ENCODE measurements around the gene MACROD2.
A peak's percentile ranks its signal among the peaks of the same experiment; 100 is the strongest.

Gene MACROD2

GRCh38 chr20:14657266-14658005, 662.1 kb downstream of the MACROD2 start:
- no peak for DNase-seq (ENCODE audit: low read depth)

GRCh38 chr20:14664101-14664500, 668.8 kb downstream of the MACROD2 start:
- DNase-seq (ENCODE audit: low read depth), result no peak

GRCh38 chr20:14666696-14667095, 671.4 kb downstream of the MACROD2 start:
- no peak for DNase-seq (ENCODE audit: low read depth)

DNA sequence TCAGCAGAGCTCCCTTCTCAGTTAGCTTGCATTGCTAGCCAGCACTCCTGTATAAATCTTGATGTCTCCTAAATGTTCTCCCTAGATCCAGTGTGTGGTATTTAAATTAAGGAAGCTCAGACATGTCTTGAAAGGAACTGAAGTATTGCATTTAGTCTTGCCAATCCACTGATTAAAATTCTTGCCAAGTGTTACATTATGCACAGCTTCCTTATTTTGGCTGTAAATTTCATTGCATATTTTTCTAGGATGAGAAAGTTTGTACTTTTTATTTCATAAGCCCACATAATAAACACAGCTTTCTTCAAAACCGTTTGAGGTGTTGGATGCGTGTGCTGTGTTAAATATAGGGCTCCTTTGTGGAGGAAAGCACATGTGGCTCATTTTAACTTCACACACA, 671.9 kb downstream of the MACROD2 start:
- DNase-seq (ENCODE audit: low read depth), result no peak

GRCh38 chr20:14672066-14672465, 676.8 kb downstream of the MACROD2 start:
- no peak for DNase-seq (ENCODE audit: low read depth)

DNA sequence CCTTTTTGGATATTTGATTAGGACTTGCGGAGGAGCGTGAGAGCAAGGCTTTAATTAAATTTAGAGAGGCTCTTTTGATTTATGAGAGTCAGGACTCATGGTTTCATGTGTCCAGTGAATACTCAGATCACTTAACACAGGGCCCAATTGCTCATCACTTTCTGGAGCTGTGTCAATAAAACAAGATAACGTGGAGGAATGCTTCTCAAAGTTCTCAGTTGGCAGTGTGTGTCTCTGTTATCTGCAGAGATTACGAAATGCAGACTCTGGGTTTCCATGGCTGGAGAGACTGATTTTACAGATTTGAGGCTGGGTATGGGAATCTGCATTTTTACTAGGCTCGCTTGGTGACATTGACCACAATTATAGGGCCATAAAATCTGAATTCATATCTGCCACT, 677.8 kb downstream of the MACROD2 start:
- no peak for DNase-seq (ENCODE audit: low read depth)

- DNase-seq (ENCODE audit: low read depth), result no peak
These were observed 682.1 kb downstream of the MACROD2 start for GRCh38 chr20:14677455-14677854.

DNA sequence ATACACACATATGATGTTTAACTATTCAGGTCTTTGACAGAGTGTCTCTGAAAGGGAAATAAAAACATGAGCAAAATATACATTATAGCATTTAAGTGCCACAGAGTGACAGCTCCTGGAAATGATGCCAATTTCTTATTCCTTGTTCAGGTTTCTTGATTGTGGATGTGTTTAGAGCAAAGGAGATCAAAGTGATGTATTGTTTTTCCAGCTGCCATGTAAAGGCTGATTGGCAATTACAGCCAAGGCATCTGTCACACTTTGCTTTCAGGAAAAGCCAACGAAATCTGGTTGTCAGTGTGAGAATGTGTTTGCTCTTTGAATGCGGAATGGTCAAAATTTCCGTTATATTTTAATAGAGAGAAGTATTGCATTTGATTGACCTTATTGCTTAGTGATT, 689.9 kb downstream of the MACROD2 start:
- no peak for DNase-seq (ENCODE audit: low read depth)

DNA sequence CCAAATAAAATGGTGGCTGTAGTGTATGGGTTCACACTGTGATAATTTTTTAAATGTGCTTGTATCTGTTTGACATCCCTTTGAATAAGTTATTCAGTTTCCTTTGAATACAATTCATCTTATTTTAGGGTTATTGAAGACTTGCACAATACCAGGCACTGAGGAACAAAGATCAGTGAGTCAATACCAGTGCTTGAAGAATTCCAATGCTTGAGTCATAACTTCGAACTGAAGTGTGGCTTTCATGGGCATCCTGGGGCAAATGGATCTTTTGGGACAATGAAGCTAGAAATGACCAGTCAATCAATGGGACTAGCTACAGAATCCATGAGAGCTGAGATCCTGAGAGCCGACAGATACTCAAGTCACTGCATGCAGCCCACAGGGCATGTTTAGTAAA, 692.0 kb downstream of the MACROD2 start:
- no peak for DNase-seq (ENCODE audit: low read depth)

DNA sequence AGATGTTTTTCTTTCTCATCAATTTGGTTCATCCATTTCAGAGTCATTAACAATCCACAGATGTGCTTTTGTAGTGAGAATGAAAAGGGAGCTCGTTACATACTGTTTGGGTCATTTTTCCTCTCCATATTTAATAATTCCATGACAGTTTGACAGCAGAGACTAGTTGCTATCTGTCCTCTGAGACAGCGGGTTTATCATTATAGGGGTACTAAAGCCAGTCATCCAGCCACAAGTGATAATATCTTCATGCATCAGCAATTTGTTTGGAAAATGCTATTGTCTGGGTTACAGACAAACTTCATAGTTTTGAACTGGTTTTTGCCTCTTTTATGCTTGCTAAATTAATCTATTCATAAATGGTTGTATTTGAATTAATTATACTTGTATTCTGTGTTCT, 692.7 kb downstream of the MACROD2 start:
- no peak for DNase-seq (ENCODE audit: low read depth)

DNA sequence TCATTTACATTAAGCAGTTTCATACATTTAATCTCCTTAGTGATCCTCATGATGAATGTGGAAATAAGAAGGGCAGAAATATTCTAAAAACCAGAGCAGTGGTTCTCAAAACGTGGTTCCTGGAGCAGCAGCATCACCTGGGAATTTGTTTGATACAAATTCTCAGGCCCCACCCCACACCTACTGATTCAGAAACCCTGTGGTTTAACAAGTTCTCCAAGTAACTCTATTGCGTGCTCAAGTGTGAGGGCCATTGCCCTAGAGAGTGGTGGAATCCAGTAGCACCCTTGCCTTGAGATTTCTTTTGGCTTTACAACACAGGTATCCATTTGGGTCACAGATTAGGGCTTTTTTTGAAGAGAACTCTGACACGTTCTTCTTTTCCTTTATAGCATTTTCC, 696.7 kb downstream of the MACROD2 start:
- DNase-seq (ENCODE audit: low read depth), result no peak

- DNase-seq (ENCODE audit: low read depth), result no peak
These were observed 701.2 kb downstream of the MACROD2 start for GRCh38 chr20:14696478-14696877.

DNA sequence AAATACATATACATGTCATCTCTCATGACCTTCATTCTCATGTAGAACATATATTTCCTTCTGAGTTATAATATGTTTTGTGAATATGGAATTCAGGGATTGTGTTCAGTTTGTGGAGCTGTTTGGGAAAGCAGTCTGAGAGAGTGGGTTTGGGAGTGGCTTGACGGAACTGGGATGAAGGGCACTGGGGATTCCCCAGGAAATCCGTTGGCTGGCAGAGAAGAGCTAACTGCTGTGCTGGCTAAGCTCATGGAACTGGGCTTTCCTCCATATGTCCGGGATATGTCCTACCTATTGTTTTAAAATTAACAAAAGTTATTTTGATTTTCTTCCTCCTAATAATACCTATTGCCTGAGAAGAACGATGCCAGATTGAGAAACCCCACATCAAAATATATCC, 701.6 kb downstream of the MACROD2 start:
- DNase-seq (ENCODE audit: low read depth), result no peak

- DNase-seq (ENCODE audit: low read depth), result no peak
These were observed 702.8 kb downstream of the MACROD2 start for GRCh38 chr20:14698125-14698524.

DNA sequence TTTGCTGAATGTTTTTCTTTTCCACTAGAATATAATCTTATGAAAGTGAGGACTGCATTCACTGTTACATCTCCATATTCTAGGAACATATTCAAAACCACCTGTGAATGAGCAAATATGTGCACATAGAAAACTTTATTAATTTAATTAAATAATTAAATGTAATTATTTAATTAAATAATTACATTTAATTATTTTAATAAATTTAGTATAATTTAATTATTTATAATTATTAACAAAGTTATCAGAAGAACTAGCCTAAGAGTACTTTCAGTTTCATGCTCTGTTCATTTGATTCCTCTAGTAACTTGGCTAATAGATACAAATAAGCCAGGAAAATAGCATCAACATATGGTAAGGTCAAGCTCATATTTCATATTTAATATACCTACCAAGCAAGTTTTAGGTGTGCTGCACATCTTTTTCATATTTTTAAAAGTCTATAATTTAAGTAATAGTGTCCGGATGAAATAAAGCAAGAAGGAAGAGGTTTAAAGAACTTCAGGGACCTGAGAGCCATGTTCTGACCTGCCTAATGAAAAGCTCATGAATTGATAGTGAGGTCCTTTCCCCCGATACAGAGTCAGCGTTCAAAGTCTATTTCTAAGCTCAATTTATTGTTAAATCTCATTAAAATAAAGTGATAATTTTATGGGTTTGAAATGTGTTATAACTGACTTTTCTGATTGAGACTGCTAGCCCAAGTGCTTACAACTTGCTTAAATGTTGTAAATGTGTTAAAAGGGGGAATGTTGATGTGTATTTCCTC, 703.5 kb downstream of the MACROD2 start:
- no peak for DNase-seq (ENCODE audit: low read depth)

- DNase-seq (ENCODE audit: low read depth), result no peak
These were observed 705.3 kb downstream of the MACROD2 start for GRCh38 chr20:14700639-14700960.

GRCh38 chr20:14701326-14701725, 706.0 kb downstream of the MACROD2 start:
- DNase-seq (ENCODE audit: low read depth), result no peak

DNA sequence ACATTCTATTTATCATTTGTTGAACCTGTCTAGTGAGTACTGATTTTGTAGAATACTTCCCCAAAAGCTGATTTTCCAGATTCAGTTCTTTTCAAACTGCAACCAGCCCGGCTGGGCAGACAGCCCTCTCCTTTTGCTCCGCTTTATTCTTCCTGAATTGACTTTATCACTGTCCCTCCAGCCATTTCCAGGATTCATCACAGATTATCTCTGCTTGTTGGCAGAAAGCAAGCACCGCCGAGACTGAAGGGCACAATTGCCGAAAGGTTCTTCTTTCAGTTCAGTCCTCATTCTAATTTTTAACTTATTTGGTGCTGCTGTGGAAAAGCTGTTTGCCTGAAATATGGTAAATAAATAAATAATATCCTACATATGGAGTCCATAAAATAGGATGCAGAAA, 711.2 kb downstream of the MACROD2 start:
- DNase-seq (ENCODE audit: low read depth), result no peak

- no peak for DNase-seq (ENCODE audit: low read depth)
These were observed 711.8 kb downstream of the MACROD2 start for GRCh38 chr20:14707026-14707680.

GRCh38 chr20:14707865-14708596, 712.7 kb downstream of the MACROD2 start:
- DNase-seq (ENCODE audit: low read depth), result no peak

DNA sequence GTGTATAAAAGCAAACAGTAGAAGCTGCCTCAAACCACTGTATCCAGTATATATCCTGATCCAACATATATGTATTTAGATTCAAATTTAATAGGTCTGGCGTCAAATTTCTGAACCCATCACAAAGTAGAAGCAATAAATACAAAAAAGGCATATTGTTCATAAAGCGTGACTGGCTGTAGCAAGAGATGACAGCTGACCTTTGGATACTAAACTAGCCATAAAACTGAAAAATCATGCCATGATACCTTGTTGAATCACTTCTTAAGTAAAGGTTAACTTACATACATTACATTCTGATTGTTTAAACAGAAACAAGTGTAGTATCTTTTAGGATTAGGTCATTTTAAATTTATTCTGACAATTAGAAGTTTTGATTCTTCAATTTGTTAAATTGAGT, 714.1 kb downstream of the MACROD2 start:
- DNase-seq (ENCODE audit: low read depth), result no peak

- DNase-seq (ENCODE audit: low read depth), result no peak
These were observed 715.6 kb downstream of the MACROD2 start for GRCh38 chr20:14710951-14711350.

DNA sequence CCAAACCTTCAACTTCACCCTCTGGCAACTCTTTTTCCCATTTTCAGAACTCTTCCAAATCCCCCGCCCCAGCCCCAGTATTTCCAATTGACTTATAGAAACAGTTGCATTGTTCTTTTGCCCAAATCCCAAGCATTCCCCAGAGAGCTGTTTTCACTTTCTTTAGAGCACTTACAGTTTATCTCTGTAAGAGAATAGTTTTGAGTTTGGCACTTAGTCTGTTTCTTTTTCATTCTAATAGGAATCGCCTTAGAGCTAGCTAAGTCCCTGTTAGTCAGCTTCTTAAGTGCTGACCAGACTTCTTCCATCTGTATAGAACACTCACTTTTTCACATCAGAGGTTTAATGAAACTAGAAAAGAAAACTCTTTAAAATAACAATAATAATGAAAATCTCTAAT, 716.3 kb downstream of the MACROD2 start:
- peak; percentile 1 for DNase-seq (ENCODE audit: low read depth)

All from non-pigmented ciliary epithelial cell (primary cell).